Nucleus accumbens (tissue), 56 donors: ENCODE results near the gene STPG4.
A peak's percentile ranks its signal among the peaks of the same experiment; 100 is the strongest.
"Not testable (repeated sequence)": the region's sequence is repeated elsewhere in the genome, so short reads cannot be mapped to it uniquely, and the experiment has no call there.

Source experiments
- DNase-seq, 56 donors: peaks; one replicate each; lab custom pipeline; 2025; lab: John Stamatoyannopoulos, UW

STPG4 gene

DNA sequence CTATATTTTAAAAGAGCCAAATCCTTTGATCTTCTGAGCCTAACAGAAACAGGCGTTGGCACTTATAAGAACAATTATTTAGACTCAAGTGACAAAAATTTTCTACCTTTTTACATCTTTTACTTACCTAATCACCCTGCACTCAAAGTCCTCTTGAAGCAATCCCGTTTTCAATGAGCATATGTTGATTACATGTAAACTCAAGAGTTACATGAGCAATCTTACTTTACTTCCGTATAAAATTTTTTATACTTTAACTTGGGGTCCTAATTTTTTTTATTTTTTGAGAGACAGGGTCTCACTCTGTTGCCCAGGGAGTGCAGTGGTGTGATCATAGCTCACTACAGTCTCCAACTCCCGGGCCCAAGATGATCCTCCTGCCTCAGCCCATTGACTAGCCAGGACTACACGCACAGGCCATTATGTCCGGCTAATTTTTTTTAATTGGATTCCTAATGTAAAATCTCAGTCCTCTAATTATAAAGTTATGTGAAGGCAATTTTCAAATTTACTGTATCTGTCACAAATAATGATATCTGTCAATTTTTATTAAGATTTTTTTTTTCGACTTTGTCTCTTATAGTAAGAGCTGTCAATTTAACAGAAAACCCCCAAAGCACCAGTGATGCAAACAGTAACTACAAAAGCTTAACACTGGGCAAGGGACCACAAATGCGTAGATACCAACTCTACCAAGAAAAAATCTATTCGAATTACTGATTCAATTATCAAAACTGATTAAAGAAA is 19.1 kb upstream of the STPG4 start:
- peak in 2 of 56 donors; percentile 4 to 25 for DNase-seq

DNA sequence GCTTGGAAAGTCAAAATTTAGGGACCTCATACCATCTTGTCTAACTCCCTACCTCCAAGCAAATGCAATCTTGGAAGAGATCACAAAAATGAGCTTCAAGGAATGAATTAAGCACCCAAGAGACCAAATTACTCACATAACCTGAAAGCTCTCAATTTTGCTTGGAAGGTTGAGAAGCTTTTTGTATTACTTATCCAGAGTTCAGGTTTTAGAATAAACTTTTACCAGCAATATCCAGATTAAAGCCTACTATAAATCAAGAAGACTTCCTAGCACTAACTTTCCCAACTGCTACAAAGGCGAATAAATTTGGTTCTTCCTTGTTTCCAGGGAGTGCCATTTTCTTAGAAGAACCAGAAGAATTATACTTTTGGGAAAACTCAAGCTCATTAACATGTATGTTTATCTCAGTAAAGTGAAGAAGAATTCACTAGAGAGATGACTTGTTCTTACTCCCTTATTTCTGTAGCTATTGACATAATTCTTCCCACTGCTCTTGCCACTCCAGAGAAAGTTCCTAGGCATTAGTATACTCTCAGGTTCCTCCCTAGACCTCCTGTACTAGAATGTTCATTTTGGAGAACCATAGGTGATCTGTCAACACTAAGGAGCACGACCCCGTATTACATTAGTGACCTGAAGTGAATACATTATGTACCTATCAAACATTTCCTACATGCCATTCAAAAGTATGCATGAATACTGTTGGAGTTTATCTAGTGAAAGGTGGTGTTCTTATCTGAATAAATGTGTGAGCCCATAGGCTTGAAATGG is 18.0 kb upstream of the STPG4 start:
- no peak for DNase-seq

DNA sequence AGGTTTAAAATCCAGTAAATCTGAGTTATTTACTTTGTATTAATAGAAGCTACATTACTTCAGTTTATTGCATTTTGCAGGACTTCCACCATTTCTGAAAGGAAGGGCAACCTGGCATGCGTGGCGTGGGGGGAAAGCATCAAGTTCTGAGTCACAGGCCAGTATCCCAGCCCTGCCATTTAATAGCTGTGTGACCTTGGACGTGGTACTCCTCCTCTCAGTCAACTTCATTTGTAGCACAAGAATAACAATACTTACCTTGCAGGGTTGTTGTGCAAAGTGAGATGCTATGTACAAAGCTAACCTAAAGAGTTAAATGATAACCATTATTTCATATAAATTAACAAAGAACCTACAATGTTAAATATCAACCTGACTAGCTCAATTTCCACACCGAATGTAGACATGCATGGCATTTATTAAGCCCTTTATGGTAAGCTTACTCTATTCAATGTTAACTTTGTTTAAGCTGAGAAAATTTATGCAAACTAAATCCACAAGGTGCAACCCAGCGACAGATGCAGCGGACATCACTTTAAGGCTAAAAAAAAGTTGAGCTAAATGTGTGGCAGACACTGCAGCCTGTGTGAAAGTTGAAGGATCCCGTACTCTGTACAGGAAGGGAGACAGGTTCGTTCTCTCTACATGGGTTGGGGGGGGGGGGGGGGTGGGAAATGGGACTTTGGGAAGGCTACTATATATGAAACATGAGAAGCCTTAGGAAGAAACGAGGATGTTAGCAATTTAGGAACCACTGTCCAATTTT is 17.2 kb upstream of the STPG4 start:
- peak in 1 of 56 donors; percentile 23 for DNase-seq

DNA sequence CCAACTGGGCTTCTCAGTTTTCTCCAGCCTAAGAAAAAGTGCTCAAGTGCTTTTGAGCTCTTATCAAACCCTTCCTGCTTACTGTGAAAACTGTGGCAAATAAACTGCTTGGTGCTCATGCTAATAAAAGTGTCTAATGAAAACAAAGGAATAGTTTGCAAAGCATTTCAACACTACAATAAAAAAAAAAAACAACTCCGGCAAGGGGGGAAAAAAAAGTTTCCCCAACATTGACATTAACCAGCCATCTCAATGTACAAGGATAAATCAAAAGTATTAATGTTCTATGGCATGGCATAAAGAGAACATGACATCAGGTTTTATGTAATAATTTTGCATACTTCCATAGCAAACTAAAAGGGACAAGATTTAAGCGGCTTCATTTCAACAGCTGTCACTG is 14.7 kb upstream of the STPG4 start:
- DNase-seq: no peak

DNA sequence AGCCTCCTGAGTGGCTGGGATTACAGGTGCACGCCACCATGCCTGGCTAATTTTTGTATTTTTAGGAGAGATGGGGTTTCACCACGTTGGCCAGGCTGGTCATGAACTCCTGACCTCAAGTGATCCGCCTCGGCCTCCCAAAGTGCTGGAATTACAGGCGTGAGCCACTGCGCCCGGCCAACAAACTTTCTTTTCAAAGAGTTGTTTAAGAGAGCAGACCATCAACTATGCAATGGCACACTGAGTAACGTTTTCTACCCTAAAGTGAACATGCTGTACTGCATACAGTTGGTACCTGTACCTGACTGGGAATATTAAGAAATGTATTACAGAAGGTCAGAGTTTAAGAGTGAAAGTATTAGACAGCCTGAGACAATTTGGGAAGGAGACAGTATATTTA is 13.8 kb upstream of the STPG4 start:
- not testable (repeated sequence) for DNase-seq

DNA sequence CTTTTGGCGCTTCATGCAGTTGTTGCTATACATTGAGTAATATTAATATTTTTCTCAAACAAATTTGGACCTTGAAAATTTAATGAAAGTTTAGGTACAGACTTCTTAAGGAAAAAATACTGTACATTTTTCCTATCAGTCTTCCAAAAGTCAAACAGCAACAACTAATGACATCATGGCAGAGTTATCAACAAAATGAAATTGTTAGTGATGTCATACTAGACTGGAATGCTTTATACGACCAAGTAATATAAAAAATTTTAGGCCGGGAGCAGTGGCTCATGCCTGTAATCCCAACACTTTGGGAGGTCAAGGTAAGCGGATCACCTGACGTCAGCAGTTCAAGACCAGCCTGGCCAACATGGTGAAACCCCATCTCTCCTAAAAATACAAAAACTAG is 12.0 kb upstream of the STPG4 start:
- no peak for DNase-seq

DNA sequence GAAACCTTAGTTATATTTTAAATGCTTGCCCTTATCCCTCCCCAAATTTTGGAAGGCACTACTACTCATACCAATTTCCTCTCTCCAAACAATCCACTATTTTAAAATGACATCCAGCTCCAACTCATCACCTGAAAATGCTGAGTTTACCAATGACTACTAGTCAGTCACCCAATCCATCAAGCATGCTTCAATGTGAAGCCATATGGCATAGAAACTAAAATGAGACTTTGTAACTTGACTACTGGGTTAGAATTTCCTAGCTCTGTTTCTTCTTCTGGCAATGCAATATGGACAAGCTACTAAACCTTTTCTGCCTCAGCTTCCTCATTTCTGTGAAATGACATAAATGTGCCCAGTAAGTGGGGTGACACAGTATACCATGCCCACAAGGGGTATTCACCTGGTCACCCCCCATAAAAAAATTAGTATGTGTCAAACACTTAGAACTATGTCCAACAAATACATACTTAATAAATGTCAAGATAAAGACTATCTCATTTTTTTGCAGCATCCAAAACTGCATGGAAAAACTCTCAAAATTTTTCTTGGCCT is 10.0 kb upstream of the STPG4 start:
- no peak for DNase-seq

DNA sequence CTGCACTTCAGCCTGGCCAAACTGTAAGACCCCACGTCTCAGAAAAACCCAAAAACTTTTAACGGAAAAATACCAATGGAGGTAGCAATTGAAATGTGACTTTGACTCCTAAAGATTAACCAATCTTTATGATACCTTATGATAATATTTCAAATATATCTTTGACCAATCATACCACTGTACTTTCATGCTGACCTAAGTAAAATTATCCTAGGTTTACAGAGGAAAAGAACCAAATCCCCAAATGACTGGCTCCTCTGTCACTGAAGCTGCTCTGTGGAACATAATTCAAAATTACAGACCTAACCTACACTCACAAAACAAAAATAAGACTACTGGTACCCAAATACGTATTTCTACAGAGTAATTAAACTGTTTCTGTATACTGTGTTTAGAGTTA is 7.7 kb upstream of the STPG4 start:
- no peak for DNase-seq

DNA sequence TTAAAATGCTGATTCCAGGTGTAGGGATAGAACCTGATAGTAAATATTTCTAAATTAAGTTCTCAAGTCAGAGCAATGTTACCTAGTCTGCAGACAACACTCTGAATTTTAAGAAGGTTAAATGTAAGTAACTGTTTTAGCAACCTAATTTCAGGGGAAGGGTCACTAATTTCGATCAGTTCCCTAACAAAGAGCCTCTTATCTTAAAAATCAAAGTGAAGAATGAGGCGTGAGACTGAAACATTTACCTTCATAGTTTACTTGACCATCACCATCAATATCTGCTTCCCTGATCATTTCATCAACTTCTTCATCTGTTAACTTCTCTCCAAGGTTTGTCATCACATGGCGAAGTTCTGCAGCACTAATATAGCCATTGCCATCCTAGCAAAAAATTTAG is 6.4 kb upstream of the STPG4 start:
- no peak for DNase-seq

DNA sequence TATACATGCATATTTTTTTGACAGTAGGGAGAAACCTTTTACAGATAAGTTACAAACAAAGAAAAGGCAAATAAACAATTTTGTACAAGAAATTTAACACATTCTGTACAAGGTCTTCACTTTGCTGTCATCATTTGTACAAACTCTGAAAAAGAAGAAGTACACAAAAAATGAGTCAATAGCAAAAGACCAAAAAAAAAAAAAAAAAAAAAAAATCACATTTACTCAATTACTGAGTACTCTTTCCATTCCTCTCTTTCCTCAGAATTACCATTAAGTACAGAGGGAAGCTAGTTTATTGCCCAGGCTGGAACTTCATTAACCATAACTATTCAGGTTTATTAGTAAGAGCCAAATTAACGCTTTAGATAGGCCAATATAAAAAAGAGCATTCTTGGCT is 5.6 kb upstream of the STPG4 start:
- DNase-seq: no peak

DNA sequence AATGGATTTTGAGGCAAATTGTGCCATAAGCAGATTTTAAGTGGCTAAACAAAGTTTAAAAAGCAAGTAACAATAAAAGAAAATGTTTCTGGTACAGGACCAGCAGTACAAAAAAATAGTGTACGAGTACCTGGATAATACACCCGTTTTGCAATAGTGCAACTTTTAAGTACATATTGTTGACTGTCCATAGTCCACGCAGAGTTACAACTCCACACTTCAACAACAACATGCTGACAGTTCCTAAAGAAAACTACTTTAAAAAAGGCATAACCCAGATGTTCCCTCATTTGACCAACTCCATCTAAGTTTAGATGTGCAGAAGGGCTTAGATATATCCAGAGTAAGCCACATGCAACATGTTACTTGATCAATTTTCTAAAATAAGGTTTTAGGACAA is 5.1 kb upstream of the STPG4 start:
- no peak for DNase-seq

DNA sequence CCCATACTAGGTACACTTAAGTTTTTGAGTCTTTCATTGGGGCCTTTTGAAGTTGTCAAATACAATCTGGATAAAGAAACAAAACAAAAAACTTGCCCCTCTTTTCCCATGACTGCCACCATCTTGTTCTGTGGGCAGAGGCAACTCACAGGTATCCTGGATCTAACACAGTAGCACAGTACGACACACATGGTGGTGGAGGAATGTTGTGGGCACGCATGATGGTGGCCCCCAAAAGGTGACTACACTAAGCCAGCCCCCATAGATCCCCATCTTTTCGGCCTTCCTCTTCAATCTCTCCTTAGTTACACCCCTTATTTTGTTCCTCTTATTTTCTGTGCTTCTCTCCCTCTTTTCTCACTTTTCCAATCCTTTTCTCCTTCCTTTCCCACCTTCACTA is 4.5 kb upstream of the STPG4 start:
- no peak for DNase-seq

DNA sequence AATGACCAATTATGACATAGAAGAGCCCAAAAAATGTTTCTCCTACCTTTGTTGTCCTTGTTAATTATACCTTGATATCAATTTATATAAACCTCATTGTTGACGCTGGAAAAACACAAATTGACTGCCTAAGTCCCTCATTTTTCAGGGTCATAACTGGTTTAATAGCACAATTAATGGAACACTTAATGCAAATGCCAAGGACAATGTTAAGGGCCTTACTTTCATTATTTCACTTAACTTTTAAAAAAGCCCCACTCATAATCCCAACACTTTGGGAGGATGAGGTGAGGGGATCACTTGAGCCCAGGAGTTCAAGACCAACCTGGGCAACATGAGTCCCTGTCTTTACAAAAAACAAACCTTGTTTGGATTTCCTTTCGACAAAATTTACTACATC is 3.5 kb upstream of the STPG4 start:
- no peak for DNase-seq

DNA sequence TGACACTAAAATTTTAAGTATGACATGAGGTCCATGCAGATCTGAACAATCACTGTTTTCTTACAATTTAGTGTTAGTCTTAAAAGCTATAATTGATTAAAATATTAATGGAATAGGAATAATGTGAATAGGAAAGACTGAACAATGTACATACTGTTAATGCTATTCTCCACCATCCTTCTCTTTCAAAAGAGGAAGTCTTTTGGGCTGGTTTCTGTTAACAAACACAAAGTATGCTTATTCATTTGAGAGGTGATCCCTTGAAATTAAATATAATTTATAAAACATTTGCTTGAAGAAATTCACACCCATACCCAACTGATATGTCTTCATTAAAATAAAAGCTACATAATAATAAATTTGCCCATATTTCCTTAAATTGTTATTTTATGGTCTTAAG is 2.3 kb downstream of the STPG4 start:
- no peak for DNase-seq

DNA sequence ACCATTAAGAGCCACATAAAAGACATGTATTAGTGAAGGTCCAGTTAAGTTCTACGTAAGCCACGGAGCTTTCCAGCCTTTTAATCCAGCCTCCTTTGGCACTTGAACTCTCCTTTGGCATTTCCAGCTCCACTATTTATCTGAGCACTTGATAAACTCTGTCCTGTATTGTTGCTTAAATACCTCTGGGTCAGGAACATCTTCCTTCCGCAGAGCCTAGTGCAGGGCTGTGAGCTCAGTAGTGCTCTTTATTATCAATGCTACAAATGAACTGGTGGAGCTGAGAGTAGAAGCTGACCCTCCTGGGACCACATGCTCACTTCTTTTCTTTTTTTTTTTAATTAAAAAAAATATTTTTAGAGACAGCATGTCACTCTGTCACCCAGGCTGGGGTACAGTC is 4.9 kb downstream of the STPG4 start:
- DNase-seq: no peak

DNA sequence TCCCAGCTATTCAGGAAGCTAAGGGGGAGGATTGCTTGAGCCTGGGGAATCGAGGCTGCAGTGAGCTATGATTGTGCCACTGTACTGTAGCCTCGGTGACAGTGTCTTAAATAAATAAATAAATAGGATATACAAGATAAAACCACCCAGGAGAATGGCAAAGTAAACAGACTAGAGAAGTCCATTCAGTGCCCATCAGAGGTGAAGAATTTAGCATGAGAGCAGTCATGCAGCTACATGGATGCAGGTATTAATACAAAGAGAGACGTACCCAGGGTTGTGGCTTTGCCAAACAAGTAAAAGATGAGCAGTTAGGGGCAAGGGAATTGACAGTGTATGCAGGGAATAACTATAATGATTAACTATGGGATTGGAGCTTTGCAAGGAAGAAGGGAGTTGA is 8.1 kb downstream of the STPG4 start:
- DNase-seq: no peak

DNA sequence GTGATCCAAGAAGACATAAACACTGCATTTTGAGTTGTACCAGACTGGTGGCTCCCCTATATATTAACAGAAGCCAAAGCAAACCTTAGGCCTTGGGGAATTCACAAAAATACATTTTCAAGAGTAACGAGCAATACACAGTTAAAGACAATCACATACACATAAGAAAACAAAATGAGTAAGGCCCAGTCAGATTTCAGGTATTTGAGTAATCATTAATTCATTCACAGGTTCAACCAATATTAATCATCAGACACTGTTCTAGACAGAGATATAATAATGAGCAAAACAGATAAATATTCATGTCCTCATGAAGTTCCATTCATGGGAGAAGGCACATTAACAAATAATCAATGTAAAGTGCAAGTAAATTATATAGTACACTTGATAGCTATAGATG is 9.6 kb downstream of the STPG4 start:
- no peak for DNase-seq

DNA sequence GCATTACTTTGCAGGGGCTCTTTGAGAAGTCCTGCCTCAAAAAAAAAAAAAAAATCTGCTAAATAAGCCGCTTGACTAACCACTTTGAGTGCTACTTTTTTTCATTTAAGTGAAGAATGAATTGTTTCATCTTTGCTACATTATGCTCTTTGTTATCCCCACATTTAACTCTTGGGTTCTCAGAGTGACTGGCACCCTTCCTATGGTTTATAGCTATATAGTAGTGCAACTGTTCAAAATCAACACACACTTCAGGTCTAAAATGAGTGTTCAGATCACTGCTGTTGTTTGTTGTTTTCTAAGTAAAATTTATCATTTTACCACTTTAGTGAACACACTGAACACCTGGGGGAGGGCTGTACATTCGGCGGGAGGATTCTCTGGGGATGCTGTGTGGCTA is 13.6 kb downstream of the STPG4 start:
- DNase-seq: no peak

DNA sequence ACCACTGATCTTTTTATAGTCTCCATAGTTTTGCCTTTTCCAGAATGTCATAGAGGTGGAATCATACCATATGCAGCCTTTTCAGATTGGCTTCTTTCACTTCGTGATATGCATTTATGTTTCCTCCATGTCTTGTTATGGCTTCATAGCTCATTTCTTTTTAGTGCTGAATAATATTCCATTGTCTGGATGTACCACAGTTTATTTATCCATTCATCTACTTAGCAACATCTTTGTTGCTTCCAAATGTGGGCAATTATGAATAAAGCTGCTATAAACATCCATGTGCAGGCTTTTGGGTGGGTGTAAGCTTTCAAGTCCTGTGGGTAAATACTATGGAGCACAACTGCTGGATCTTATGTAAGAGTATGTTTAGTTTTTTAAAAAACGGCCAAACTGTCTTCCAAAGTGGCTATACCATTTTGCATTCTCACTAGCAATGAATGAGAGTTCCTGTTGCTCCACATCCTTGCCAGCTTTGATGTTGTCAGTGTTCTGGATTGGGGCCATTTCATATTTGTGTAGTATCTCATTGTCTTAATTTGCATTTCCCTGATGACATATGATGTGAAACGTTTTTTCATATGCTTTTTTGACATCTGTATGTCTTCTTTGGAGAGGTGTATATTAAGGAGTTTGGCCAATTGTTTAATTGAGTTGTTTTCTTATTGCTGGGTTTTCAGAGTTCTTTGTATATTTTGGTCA is 20.6 kb downstream of the STPG4 start:
- DNase-seq: no peak

DNA sequence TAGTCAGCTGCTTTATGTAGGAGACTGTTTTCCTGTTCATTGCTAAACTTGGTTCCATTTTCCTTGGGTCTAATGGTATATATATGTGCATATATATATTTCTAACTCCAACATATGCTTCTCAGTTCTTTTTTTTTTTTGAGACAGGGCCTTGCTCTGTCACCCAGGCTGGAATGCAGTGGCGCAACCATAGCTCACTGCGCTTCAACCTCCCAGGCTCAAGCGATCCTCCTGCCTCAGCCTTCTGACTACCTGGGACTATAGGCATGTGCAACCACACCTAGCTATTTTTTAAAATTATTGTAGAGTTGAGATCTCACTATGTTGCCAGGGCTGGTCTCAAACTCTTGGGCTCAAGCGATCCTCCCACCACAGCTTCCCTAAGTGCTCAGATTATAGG is 22.1 kb downstream of the STPG4 start:
- no peak for DNase-seq
